ENCODE data around the gene UBE2F.

- TF ChIP-seq POLR2A (IDR thresholded peaks at IDR 0.05) (no peak), CTCF (IDR thresholded peaks at IDR 0.05) (no peak)
These were observed 4.3 kb upstream of the UBE2F start for GRCh38 chr2:237962432-237963084.

All from uterus (tissue), 2 donors.